GM12873 (cell line): ENCODE data around the gene MYADML2.

Experiments used
- CTCF ChIP-seq: IDR thresholded peaks from 2 replicates; pipeline ENCODE4 v1.5.1; 2012; ENCODE audit warnings: low read depth, mild to moderate bottlenecking, moderate library complexity, low read length, control low read depth; ENCODE audit not compliant: insufficient read depth; ENCODE audit errors: missing control alignments

MYADML2 gene

GRCh38 chr17:81922566-81923301, 24.3 kb downstream of the MYADML2 start:
- TF ChIP-seq CTCF, result no peak

- no peak for TF ChIP-seq CTCF
Measured at GRCh38 chr17:81921996-81922565, 25.0 kb downstream of the MYADML2 start.

- TF ChIP-seq CTCF, result no peak
Measured at GRCh38 chr17:81921537-81921862, 25.5 kb downstream of the MYADML2 start.

GRCh38 chr17:81920612-81921536, 26.2 kb downstream of the MYADML2 start:
- no peak for TF ChIP-seq CTCF

GRCh38 chr17:81918832-81919545, 28.0 kb downstream of the MYADML2 start:
- no peak for TF ChIP-seq CTCF

GRCh38 chr17:81917565-81918332, 29.3 kb downstream of the MYADML2 start, which contains the start of gene SIRT7:
Gene SIRT7, minus strand, starts transcription at chr17:81918176. Its CDS starts 45 bp downstream, at chr17:81918131.
- no peak for TF ChIP-seq CTCF
